Epidermal melanocyte (primary cell): ENCODE measurements around the gene ADAMTS19.
"Not testable (repeated sequence)": the region's sequence is repeated elsewhere in the genome, so short reads cannot be mapped to it uniquely, and the experiment has no call there.

ENCODE experiments used
- DNase-seq: peaks from one replicate; pipeline ENCODE4 v3.0.0; 2011; ENCODE audit warnings: low spot score; ENCODE audit not compliant: insufficient read length

The ADAMTS19 gene, protein sequence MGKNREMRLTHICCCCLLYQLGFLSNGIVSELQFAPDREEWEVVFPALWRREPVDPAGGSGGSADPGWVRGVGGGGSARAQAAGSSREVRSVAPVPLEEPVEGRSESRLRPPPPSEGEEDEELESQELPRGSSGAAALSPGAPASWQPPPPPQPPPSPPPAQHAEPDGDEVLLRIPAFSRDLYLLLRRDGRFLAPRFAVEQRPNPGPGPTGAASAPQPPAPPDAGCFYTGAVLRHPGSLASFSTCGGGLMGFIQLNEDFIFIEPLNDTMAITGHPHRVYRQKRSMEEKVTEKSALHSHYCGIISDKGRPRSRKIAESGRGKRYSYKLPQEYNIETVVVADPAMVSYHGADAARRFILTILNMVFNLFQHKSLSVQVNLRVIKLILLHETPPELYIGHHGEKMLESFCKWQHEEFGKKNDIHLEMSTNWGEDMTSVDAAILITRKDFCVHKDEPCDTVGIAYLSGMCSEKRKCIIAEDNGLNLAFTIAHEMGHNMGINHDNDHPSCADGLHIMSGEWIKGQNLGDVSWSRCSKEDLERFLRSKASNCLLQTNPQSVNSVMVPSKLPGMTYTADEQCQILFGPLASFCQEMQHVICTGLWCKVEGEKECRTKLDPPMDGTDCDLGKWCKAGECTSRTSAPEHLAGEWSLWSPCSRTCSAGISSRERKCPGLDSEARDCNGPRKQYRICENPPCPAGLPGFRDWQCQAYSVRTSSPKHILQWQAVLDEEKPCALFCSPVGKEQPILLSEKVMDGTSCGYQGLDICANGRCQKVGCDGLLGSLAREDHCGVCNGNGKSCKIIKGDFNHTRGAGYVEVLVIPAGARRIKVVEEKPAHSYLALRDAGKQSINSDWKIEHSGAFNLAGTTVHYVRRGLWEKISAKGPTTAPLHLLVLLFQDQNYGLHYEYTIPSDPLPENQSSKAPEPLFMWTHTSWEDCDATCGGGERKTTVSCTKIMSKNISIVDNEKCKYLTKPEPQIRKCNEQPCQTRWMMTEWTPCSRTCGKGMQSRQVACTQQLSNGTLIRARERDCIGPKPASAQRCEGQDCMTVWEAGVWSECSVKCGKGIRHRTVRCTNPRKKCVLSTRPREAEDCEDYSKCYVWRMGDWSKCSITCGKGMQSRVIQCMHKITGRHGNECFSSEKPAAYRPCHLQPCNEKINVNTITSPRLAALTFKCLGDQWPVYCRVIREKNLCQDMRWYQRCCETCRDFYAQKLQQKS

DNA sequence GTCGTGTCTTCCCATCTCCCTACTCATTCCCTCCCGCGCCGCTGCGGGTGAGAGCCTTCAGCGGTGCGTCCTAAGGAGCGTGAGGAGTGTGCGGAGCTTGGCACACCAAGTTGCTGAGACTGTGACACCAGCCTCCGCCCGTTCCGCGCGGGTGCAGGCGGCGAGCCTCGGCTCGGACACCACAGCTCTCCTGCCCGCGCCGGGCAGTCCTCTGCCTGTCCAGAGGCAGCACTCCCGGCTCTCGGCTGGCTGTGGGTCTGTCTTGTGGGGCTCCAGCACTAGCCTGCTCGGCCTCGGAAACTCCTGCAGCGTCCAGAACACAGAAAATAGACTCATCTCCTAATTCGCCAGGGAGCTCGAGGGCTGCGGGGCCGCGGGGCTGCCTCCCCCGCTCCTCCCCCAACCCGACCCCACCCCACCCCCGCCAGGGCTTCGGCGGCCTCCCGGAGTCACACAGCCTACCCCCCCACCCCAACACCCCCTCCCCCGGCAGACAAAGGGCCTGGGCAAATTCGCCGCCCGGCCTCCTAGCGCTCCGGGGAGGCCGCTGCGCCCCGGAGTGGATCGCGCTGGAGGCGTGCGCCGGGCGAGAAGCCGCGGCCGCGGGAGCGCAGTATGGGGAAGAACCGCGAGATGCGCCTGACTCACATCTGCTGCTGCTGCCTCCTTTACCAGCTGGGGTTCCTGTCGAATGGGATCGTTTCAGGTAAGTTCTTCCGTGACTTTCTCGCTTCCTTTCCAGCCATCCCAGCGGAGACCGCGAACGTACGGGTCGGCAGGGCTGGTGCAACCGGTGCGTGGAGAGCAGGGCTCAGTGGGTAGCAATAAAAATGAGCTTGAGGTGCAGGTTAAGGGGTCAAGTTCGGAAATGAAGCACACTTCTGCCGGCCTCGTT is at the start of gene ADAMTS19:
ADAMTS19 (plus strand) TSS at position 522 of the 895 bp plus-strand sequence; CDS start at position 616, 94 bp downstream.
- DNase-seq = no peak

DNA sequence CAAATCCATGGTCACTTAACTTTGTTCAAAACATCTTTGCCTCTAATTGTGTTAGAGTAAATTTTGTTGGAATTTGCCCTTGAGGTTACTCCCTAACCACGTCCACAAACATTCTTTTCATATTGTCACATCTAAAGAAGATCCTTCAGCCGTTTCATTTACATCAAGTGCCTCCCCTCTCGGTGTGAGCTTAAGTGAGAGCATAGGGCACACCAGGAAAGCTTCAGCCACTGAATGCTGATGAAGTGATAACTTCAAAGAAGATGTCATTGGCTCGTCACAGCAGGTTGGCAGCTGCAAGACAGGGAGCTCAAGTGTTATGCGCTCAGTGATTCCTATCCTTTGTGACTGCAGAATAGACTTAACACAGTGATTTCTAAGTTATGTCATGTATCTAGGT is 49.6 kb upstream of the ADAMTS19 start:
- DNase-seq = no peak

DNA sequence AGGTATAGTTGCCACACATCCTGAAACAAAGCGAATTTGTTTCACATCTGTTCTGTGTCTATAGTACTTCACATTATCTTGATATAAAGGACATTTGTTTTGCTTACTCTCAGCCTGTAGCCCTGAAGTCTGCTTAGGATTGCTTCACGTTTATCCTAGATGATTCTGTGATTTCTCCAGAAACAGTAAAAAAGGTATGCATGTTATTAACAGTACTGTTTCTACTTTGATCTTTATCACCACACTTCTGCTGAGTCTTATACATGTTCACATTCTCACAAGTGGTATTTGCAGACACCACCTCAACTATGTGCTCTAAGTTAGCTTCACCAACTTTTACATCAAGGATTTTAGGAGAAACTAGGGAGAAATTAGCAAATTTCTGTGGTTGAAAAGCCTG is 47.4 kb upstream of the ADAMTS19 start:
- DNase-seq = no peak

DNA sequence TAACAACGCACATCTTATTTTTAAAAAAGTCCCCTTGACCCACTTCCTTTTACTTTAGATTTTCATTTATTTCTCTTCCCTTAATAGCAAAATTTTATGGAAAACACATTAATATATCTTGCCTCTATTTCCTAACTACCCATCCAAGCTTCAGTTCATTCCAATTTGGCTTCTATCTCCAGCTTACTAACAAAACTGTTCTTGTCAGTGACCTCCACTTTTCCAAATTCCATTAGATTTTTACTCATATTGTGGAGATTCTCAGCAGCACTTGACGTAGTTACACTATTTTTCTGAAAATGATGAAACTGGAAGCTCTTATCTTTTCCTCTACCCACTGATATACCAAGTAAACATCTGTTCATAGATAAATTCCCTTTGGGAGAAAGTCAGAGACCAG is 46.5 kb upstream of the ADAMTS19 start:
- DNase-seq = no peak

DNA sequence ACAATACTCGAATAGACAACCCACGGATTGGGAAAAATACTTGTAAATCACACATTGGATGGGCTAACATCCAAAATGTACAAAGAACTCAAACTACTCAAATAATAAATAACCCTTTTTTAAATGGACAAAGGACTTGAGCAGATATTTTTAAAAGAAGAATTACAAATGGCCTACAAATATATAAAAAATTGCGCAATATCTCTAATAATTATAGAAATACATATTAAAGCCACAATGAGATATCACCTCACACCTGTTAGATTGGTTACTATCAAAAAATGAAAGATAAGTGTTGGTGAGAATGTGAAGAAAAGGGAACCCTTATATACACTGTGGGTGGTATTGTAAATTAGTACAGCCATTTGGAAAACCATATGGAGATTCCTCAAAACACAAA is 40.8 kb upstream of the ADAMTS19 start:
- DNase-seq = no peak

DNA sequence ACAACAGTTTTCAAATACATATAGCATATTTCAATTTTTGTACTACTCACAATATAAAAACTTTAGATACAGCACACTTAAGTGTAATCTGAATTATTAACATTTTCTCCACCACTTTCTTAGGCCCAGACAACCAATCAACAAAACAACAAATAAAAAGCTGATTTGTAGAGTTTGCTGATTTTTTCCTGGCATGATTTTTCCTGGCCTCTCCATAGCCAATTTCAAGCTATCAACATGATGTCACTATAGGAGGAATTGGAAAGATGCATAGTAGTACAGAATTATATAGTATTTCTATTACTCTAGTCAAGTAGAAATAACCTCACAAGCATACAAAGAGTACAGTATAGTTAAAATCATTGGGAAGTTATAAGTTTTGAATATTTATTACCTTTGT is 35.1 kb upstream of the ADAMTS19 start:
- DNase-seq = no peak

DNA sequence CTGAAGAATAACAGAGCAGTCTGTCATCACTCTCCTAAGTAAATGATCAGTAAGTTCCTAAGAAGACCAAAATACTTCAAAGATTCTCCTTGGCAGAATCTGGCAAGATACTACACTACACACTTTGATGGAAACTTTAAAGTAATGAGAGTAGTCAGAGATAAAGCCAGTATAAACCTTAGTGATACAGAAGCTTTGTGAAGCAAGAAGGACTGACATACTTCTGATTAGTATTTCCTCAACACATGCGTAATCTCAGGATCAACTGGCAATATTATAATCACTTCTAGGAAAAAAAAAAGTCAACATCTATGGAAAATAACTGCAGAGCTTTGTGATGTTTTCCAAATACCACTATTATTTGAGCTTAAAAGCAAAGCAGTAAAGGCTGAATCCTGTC is 34.0 kb upstream of the ADAMTS19 start:
- DNase-seq = no peak

DNA sequence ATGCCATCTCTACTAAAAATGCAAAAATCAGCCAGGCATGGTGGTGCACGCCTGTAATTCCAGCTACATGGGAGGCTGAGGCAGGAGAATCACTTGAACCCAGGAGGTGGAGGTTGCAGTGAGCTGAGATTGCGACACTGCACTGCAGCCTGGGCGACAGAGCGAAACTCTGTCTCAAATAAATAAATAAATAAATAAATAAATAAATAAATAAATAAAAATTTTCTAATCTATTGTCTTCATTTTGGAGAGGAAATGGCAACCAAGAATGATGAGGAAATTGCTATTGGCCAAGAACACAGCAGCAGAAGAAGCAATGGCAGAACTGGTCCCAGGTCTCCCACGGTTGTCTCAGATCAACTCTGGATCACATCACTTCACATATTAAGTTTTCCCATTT is 31.5 kb upstream of the ADAMTS19 start:
- not testable (repeated sequence) for DNase-seq

DNA sequence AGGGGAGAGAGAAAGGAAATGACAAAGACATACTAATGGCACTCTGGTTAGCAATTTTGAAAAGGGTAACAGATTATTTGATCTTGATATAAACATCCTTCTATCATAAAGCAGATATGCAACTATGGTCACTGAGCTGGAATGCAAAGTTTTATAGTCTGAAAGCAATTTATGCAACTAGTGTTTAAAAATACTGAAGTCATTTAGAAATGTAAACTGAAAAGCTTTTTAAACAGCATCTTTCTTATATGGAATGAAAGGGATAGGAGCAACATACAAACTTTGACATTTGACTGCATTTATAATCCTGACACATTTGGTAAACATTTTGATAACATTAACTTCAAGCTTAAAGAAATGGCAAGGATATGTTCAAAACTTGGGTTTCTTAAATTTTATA is 28.7 kb upstream of the ADAMTS19 start:
- no peak for DNase-seq

DNA sequence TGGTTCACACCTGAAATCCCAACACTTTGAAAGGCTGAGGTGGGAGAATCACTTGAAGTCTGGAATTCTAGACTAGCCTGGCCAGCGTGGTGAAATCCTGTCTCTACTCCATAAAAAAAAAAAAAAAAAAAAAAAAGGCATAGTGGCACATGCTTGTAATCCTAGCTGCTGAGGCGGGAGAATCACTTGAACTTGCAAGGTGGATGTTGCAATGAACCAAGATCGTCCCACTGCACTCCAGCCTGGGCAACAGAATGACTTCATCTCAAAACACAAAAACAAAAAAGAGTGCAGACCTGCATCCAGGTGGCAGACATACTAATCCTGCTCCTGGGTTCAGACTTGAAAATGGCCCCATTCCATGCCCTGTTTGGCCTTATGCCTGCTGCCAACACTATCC is 21.8 kb upstream of the ADAMTS19 start:
- no peak for DNase-seq

DNA sequence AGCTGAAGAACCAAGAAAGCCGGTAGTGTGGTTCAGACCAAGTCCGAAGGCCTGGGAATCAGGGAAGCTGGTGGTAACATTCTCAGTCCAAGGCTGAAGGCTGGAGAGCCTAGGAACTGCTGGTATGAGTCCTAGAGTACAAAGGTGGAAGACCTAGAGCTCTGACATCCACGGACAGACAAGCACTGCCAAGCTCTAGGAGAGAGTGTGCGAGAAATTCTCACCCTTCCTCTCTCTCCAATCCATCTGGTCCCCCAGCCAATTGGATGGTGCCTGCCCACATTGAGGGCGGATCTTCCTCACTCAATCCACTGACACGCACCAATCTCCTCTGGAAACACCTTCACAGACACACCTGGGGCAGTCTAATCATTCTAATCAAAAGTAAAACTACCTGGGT is 19.7 kb upstream of the ADAMTS19 start:
- DNase-seq = no peak

DNA sequence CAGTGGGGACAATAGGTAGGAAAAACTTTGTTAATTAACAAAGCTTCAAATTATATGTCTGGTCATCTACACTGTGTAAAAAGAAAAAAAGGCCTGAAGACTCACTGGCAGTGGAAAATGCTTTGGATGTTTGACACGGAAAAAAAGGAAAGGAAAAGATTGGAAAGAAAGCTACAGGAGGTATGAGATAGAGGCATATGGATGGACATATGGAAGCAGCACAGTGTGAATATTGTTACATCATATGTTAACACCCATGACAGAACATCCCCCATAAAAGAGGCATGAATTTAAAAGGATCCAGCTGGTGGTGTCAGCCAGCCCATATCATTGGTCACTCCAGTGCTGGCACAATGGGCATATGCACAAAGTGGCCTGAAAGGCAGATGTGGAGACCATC is 19.0 kb upstream of the ADAMTS19 start:
- DNase-seq = no peak

DNA sequence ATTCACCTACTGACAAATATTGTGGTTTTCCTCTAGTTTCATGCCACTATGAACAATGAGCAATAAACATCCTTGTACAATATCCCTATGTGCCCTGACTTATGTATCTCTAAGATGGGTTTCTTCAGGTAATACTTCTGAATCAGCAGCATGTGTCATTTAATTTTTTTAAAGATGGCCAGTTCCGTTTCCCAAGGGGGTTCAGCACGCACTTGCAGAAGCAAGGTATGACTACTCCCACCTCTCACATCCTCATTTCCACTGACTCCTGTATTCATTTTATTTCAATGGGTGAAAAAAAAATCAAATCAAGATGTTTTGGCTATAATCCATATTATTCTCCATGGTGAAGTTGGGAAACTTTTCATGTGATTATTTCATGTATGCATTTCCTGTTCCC is 14.7 kb upstream of the ADAMTS19 start:
- no peak for DNase-seq

DNA sequence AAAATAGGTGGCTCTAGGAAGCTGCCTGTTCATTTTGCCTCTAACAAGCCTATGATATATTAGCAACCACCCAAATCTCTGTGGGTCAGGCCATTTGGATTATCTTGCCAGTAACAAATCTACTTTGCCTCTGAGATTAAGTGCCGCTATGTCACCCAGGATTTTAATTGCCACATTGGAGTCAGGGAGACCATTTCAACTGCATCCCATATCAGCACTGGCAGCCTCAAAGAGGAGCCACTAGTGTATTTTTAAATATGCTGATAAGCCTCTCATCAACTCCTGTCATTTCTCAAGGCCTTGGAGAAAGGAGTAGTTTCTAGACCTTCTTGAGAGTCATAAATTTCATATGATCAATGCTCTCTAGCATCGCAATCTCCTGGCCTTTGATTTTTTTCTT is 12.1 kb upstream of the ADAMTS19 start:
- DNase-seq = no peak

DNA sequence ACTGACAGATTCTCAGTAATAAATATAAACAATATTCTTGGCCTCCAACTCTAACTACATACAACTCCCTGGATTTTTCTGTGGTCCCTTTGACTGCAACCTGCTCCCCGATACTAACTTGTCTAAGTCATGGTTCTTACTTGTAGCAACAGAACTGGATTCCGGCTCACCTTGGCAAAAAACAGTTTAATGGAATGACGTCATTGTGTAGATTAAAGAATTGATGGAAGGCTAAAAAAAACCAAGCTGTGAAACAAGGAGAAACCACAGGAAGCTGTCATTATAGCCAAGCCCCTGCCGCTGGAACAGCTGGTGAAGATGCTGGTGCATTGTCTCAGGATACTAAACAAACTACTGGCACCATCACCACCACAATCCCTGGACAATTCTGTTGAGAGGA is 11.4 kb upstream of the ADAMTS19 start:
- no peak for DNase-seq

DNA sequence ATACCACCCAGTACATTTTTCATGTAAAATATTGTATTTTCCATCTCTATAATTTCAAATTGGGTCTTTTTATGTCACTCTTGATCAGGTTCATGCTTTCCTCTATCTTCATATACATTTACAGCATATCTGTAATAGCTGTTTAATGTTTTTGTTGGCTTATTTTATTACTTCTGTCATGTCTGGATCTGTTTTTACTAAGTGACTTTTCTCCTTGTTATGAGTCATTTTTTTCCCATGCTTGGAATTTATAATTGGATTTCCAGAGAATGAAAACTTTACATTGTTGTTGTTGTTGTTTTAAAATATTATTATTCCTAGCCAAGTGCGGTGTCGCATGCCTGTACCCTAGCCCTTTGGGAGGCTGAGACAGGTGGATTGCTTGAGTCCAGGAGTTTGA is 5.6 kb upstream of the ADAMTS19 start:
- DNase-seq = no peak

DNA sequence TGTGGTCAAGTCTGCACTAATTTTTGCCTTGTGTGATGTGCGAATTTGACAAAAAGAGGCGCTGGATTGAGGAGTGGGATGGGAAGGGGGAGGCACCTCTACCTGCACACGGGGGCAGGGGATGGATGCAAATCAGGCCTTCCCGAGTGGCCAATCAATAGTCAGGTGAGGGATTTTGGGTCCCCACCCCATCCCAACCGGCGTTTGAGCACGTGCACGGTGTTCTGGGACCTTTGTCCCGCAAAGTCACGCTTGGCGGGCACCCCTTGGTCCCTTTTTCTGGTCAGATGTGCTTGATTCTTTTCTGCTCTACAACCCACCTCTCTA is 685 bp upstream of the ADAMTS19 start:
- DNase-seq = no peak

DNA sequence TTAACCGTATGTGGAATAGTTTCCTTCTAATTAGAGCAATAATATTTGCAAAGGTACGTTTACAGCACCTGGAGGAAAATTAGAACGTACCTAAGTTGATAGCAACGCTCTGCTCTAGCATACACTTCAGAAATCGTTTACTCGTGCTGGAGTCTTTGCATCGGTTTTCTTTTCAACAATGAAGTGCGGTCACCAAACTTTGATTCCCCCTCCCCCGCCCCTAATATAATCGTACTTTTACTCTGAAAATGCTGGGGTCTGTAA is 506 bp downstream of the ADAMTS19 start:
- no peak for DNase-seq

DNA sequence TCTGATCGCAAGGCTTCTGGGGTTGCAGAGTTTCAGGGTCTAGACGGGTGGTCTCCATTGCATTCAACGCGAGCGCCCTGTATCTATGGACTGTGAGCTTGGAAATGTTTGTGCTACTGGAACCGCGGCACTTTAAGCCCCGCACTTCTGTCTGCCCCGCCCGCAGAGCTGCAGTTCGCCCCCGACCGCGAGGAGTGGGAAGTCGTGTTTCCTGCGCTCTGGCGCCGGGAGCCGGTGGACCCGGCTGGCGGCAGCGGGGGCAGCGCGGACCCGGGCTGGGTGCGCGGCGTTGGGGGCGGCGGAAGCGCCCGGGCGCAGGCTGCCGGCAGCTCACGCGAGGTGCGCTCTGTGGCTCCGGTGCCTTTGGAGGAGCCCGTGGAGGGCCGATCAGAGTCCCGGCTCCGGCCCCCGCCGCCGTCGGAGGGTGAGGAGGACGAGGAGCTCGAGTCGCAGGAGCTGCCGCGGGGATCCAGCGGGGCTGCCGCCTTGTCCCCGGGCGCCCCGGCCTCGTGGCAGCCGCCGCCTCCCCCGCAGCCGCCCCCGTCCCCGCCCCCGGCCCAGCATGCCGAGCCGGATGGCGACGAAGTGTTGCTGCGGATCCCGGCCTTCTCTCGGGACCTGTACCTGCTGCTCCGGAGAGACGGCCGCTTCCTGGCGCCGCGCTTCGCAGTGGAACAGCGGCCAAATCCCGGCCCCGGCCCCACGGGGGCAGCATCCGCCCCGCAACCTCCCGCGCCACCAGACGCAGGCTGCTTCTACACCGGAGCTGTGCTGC is 1.0 kb downstream of the ADAMTS19 start:
- DNase-seq = no peak

DNA sequence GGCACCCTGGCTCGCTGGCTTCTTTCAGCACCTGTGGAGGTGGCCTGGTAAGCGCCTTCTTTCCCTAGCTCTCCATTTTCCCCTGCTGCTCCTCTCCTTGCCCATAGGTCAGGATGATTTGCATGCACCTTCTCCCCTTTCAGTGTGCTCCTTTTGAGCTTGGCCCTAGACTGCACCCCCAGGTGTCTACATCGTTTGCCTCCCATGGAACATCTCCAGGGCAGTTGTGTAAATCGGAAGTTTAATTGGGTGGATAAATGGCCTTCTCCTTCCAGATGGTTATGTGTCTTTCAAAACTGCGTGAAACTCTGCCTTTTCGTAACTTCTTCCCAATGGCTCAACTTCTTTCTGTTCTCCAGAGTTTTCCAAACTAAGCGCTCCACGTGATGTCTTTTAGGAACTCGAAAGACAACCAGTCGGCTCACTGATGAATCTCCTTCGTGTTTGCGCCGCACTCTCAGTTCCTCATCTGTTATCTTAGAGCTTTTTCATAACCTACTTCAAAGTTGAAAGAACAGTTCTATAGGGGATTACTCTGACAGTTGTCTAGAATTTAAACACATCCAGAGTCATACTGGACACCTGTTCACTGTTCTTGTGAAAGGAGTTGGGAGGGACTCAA is 1.7 kb downstream of the ADAMTS19 start:
- no peak for DNase-seq
